ENCODE data around the gene COL20A1.

GRCh38 chr20:63350196-63350595, 57.2 kb downstream of the COL20A1 start:
- TF ChIP-seq CTCF (IDR thresholded peaks at IDR 0.05) = no peak
- TF ChIP-seq POLR2A (IDR thresholded peaks at IDR 0.05) = no peak

Measured in uterus (tissue), 2 donors.